ENCODE results near the gene CDC14A.
A peak's percentile ranks its signal among the peaks of the same experiment; 100 is the strongest.

Gene CDC14A

GRCh38 chr1:100523038-100523652 lies 170.8 kb downstream of the CDC14A start:
- TF ChIP-seq SPI1 (IDR thresholded peaks at IDR 0.05; ENCODE audit: borderline replicate concordance, low read depth) (peak; percentile 99), GABPA (IDR thresholded peaks at IDR 0.05; ENCODE audit: low read depth) (no peak), POLR2AphosphoS5 (IDR thresholded peaks at IDR 0.05; ENCODE audit: low read depth) (peak; percentile 80)
- Histone ChIP-seq H3K27ac (replicated peaks) (peak overlapping the region; percentile 13; the same call in 1 of the 2 replicates), H3K27me3 (ENCODE audit: insufficient read depth, poor library complexity, severe bottlenecking) (no peaks in the 10 kb centered on the region), H3K4me3 (replicated peaks; ENCODE audit: insufficient read depth, low read length) (no peak overlapping the region)
- DNase-seq (ENCODE audit: low read depth in 1 of 2, low spot score in 1 of 2): peak; percentile 79 to 80

GRCh38 chr1:100524355-100524754 lies 172.0 kb downstream of the CDC14A start:
- H3K27ac ChIP-seq (replicated peaks): no peak overlapping the region
- no peaks in the 10 kb centered on the region for H3K27me3 ChIP-seq (ENCODE audit: insufficient read depth, poor library complexity, severe bottlenecking)
- no peak overlapping the region for H3K4me3 ChIP-seq (replicated peaks; ENCODE audit: insufficient read depth, low read length)
- no peak for TF ChIP-seq REST (IDR thresholded peaks at IDR 0.05; ENCODE audit: insufficient replicate concordance, low read depth)
- no peak for TF ChIP-seq GABPA (IDR thresholded peaks at IDR 0.05; ENCODE audit: low read depth)
- no peak for TF ChIP-seq CTCF (IDR thresholded peaks at IDR 0.05; ENCODE audit: insufficient read depth, low read length)
- TF ChIP-seq SPI1 (IDR thresholded peaks at IDR 0.05; ENCODE audit: borderline replicate concordance, low read depth): no peak
- no peak for TF ChIP-seq POLR2AphosphoS5 (IDR thresholded peaks at IDR 0.05; ENCODE audit: low read depth)
- no peak for DNase-seq (ENCODE audit: low read depth in 1 of 2, low spot score in 1 of 2)

GRCh38 chr1:100526894-100527293 lies 174.6 kb downstream of the CDC14A start:
- DNase-seq (ENCODE audit: low read depth in 1 of 2, low spot score in 1 of 2): no peak
- no peak overlapping the region for H3K4me3 ChIP-seq (replicated peaks; ENCODE audit: insufficient read depth, low read length)
- TF ChIP-seq SPI1 (IDR thresholded peaks at IDR 0.05; ENCODE audit: borderline replicate concordance, low read depth) (no peak), REST (IDR thresholded peaks at IDR 0.05; ENCODE audit: insufficient replicate concordance, low read depth) (no peak), POLR2AphosphoS5 (IDR thresholded peaks at IDR 0.05; ENCODE audit: low read depth) (no peak), GABPA (IDR thresholded peaks at IDR 0.05; ENCODE audit: low read depth) (no peak), CTCF (IDR thresholded peaks at IDR 0.05; ENCODE audit: insufficient read depth, low read length) (no peak)

GRCh38 chr1:100528871-100529270 lies 176.6 kb downstream of the CDC14A start:
- H3K27me3 ChIP-seq (ENCODE audit: insufficient read depth, poor library complexity, severe bottlenecking): no peaks in the 10 kb centered on the region
- no peak overlapping the region; the same call in 1 of the 2 replicates for H3K27ac ChIP-seq (replicated peaks)
- H3K4me3 ChIP-seq (replicated peaks; ENCODE audit: insufficient read depth, low read length): no peak overlapping the region
- DNase-seq (ENCODE audit: low read depth in 1 of 2, low spot score in 1 of 2): no peak
- TF ChIP-seq CTCF (IDR thresholded peaks at IDR 0.05; ENCODE audit: insufficient read depth, low read length): no peak
- no peak for TF ChIP-seq POLR2AphosphoS5 (IDR thresholded peaks at IDR 0.05; ENCODE audit: low read depth)
- no peak for TF ChIP-seq REST (IDR thresholded peaks at IDR 0.05; ENCODE audit: insufficient replicate concordance, low read depth)
- no peak for TF ChIP-seq SPI1 (IDR thresholded peaks at IDR 0.05; ENCODE audit: borderline replicate concordance, low read depth)
- TF ChIP-seq GABPA (IDR thresholded peaks at IDR 0.05; ENCODE audit: low read depth): no peak

More at GRCh38 chr1:100526894-100527293, 174.6 kb downstream of the CDC14A start:
- H3K27me3 ChIP-seq (ENCODE audit: insufficient read depth, poor library complexity, severe bottlenecking): no peaks in the 10 kb centered on the region
- H3K27ac ChIP-seq (replicated peaks): no peak overlapping the region
